Measurements from ENCODE around the gene STYXL2. TPM values are rescaled to one million over a fixed set of nuclear protein-coding genes. Genes with fewer than 3 reads are reported as not detected.

The STYXL2 gene
- total and polyA plus RNA-seq, 9 donors = 0.08 to 0.30 (median 0.15) TPM; not detected in 2

- no peak overlapping the region for H3K27ac ChIP-seq
These were observed 48.1 kb downstream of the STYXL2 start for GRCh38 chr1:167141963-167142362.

More at GRCh38 chr1:167141963-167142362, 48.1 kb downstream of the STYXL2 start:
- Histone ChIP-seq H3K36me3 (no peaks in the 10 kb centered on the region), H3K27me3 (no peaks in the 10 kb centered on the region), H3K4me3 (no peak overlapping the region), H3K4me1 (ENCODE audit: insufficient read depth) (no peaks in the 10 kb centered on the region), H3K9me3 (no peaks in the 10 kb centered on the region)
- DNase-seq = no peak
- intact Hi-C loops (cut with DNase I) = no loop called here
- TF ChIP-seq CTCF (IDR thresholded peaks at IDR 0.05) = no peak
- TF ChIP-seq POLR2A (IDR thresholded peaks at IDR 0.05) = no peak
- TF ChIP-seq EP300 (IDR thresholded peaks at IDR 0.05) = no peak
- WGBS, 3 donors = 66 to 92% (median 86%) methylated on average over 3 of the region's 3 CpGs

Other genes starting within 250 kb of the STYXL2 start
- gene TADA1, start 217.8 kb upstream of the STYXL2 start, total RNA-seq = 10 to 100 TPM; 10.6 to 15.0 (median 11.5) TPM
- 10 to 100 TPM in 1 of 2 donors, 1 to 10 TPM in 1; 9.8 to 13.5 TPM for gene TADA1, start 217.8 kb upstream of the STYXL2 start, polyA plus RNA-seq
- 10 to 100 TPM in 1 of 7 donors, 1 to 10 TPM in 2, under 1 TPM in 4; 0.15 to 13.0 (median 0.45) TPM for gene ILDR2, start 118.5 kb upstream of the STYXL2 start, total RNA-seq
- 1 to 10 TPM in 1 of 2 donors, under 1 TPM in 1; 0.21 to 1.4 TPM for gene ILDR2, start 118.5 kb upstream of the STYXL2 start, polyA plus RNA-seq
- under 1 TPM in 1 of 7 donors, not detected in 6; 0.46 TPM for gene MAEL, start 104.8 kb upstream of the STYXL2 start, total RNA-seq
- gene MAEL, start 104.8 kb upstream of the STYXL2 start, polyA plus RNA-seq = under 1 TPM; 0.20 to 0.34 TPM
- gene GPA33, start 3.7 kb upstream of the STYXL2 start, total RNA-seq = 1 to 10 TPM in 1 of 7 donors, under 1 TPM in 2, not detected in 4; 0.30 to 1.3 (median 0.56) TPM
- gene GPA33, start 3.7 kb upstream of the STYXL2 start, polyA plus RNA-seq = under 1 TPM in 1 of 2 donors, not detected in 1; 0.06 TPM
- gene POU2F1, start 126.8 kb downstream of the STYXL2 start, total RNA-seq = 10 to 100 TPM; 11.4 to 24.6 (median 20.4) TPM
- 1 to 10 TPM; 3.9 to 6.1 TPM for gene POU2F1, start 126.8 kb downstream of the STYXL2 start, polyA plus RNA-seq